ENCODE data around the gene RGS3. TPM values are rescaled to one million over a fixed set of nuclear protein-coding genes. Genes with fewer than 3 reads are reported as not detected.

Gene RGS3
- total and polyA plus RNA-seq, 11 donors: 93.4 to 214 (median 134) TPM

DNA sequence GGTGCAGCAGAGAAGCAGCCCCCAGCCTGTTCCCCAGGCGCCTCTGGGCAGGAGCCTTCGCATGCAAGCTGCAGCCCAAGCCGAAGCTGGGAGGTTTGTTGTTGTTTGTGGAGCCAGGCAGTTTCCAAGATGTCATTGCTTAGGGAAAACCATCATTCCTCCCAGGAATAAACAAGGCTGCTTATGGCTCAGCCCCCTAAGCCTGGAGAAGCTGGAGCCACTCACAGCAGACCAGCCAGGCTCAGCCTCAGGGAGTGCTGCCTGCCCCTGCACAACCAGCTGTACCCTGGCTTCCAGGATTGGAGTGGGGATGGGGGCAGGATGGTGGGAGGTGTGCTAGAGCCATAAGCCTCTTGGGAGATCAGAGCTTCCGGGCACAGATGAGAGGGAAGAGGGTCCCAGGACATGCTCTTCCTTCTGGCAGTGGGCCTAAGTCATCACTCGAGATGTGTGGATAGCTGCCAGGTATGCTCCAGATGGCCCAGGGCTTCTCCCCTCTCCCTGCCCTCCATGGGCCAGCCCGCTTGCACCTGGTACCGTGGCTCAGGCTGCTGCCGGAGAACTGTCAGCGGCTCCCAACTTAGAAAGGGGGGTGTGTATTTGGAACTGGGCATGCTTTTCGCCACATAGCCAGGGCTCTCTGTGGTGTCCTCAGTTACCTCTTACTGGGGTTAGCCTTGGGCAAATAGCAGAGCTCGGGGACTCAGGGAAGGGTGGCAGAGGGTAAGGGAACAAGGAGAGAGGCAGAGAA lies 105.2 kb downstream of the RGS3 start:
- H3K27ac ChIP-seq: peak overlapping the region in 11 of 12 donors; percentile 20 to 99 (median 86)
- no peak overlapping the region for H3K4me3 ChIP-seq
- H3K4me1 ChIP-seq: peaks cover 20 to 97% (median 70%) of the 10 kb centered on the region in 12 donors
- intact Hi-C loops (cut with DNase I): loop anchor here in 4 of 10 donors (5.0 kb wide), 3 partner anchors 41 to 66 kb away; no protein-coding TSS in a partner anchor
- no peaks in the 10 kb centered on the region for H3K27me3 ChIP-seq
- ATAC-seq (peak; percentile 7 to 21 (median 17)), DNase-seq (peak in 2 of 5 donors; percentile 58 to 69)
- 41 to 47% (median 42%) methylated on average over 10 to 11 of the region's 11 CpGs for WGBS, 4 donors
- H3K36me3 ChIP-seq: peaks cover 0 to 3% (median 0%) of the 10 kb centered on the region in 9 donors
- no peaks in the 10 kb centered on the region for H3K9me3 ChIP-seq
- TF ChIP-seq, protein P1, sequence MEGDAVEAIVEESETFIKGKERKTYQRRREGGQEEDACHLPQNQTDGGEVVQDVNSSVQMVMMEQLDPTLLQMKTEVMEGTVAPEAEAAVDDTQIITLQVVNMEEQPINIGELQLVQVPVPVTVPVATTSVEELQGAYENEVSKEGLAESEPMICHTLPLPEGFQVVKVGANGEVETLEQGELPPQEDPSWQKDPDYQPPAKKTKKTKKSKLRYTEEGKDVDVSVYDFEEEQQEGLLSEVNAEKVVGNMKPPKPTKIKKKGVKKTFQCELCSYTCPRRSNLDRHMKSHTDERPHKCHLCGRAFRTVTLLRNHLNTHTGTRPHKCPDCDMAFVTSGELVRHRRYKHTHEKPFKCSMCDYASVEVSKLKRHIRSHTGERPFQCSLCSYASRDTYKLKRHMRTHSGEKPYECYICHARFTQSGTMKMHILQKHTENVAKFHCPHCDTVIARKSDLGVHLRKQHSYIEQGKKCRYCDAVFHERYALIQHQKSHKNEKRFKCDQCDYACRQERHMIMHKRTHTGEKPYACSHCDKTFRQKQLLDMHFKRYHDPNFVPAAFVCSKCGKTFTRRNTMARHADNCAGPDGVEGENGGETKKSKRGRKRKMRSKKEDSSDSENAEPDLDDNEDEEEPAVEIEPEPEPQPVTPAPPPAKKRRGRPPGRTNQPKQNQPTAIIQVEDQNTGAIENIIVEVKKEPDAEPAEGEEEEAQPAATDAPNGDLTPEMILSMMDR (IDR thresholded peaks at IDR 0.05): no peak
- no peak for TF ChIP-seq POLR2A (IDR thresholded peaks at IDR 0.05)

DNA sequence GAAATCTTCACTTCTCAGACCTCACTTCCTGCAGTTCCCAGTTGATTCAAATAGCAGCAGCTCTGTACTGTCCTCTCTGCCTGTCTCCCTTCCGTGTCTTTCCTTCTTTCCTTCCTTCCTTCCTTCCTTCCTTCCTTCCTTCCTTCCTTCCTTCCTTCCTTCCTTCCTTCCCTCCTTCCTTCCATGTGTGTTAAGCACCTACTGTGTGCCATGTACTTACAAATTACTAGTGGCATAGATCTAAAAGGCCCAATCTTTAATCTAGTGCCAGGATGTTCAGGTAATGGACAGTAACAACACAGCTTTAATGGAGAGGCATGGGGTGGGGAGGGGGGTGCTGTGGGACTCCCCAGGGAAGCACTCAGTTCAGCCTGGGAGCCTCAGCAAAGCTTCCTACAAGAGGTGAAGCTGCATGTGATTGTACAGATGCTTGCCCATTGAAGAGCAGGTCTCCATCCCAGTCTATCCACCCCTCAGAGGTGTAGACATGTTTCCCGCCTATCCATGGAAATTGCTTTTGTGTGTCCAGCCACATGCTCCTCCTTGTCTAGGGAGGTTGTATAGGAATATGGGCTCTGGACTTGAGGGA lies 106.0 kb downstream of the RGS3 start:
- peak in 1 of 5 donors; percentile 2 for DNase-seq
- TF ChIP-seq, protein P1 (IDR thresholded peaks at IDR 0.05): no peak
- TF ChIP-seq POLR2A (IDR thresholded peaks at IDR 0.05): no peak
- no peaks in the 10 kb centered on the region for H3K9me3 ChIP-seq
- intact Hi-C loops (cut with DNase I): loop anchor here in 5 of 10 donors (5.0 to 10.0 kb wide), 5 partner anchors 42 to 67 kb away; no protein-coding TSS in a partner anchor
- peaks cover 13 to 97% (median 70%) of the 10 kb centered on the region in 12 donors for H3K4me1 ChIP-seq
- H3K36me3 ChIP-seq: peaks cover 0 to 3% (median 0%) of the 10 kb centered on the region in 9 donors
- WGBS, 4 donors: 63 to 68% (median 65%) methylated on average over 2 of the region's 2 CpGs
- no peaks in the 10 kb centered on the region for H3K27me3 ChIP-seq
- no peak for ATAC-seq
- H3K4me3 ChIP-seq: no peak overlapping the region
- peak overlapping the region in 11 of 12 donors; percentile 20 to 99 (median 86) for H3K27ac ChIP-seq

DNA sequence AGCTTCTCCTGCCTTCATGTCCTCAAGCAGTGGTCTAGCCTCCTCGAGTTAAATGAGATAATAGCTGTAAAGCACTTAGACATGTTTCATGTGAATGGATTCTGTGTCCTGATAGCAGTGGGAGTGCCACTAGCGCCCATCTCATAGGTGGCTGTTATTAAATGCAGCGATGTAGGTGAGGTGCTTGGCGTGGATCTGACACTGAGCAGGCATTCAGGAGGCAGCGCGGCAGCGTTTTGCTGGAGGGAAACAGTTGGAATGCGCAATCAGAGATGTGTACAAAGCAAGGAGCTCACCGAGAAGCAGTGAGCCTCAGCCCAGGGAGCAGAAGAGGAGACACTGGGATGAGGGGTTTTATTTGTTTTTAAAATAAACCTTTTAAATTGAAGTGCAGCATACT lies 106.6 kb downstream of the RGS3 start:
- 63 to 84% (median 69%) methylated on average over 9 of the region's 9 CpGs for WGBS, 4 donors

More for the DNA sequence above, 106.6 kb downstream of the RGS3 start:
- Histone ChIP-seq H3K4me1 (peaks cover 9 to 97% (median 67%) of the 10 kb centered on the region in 12 donors), H3K27ac (peak overlapping the region in 10 of 12 donors; percentile 25 to 99 (median 83)), H3K36me3 (peaks cover 0 to 3% (median 0%) of the 10 kb centered on the region in 9 donors), H3K27me3 (no peaks in the 10 kb centered on the region), H3K9me3 (no peaks in the 10 kb centered on the region), H3K4me3 (no peak overlapping the region)
- TF ChIP-seq, protein P1 (IDR thresholded peaks at IDR 0.05): no peak
- TF ChIP-seq POLR2A (IDR thresholded peaks at IDR 0.05): no peak
- ATAC-seq (no peak), DNase-seq (peak in 2 of 5 donors; percentile 3 to 51)
- intact Hi-C loops (cut with DNase I): loop anchor here in 2 of 10 donors (5.0 to 10.0 kb wide), 2 partner anchors 45 to 58 kb away; no protein-coding TSS in a partner anchor
